HTR-8/SVneo (cell line): ENCODE measurements around the gene MYCBP.

ENCODE experiments used
- DNase-seq: peaks from one replicate; pipeline ENCODE4 v3.0.0; 2011; ENCODE audit warnings: low spot score, mixed read lengths; ENCODE audit not compliant: insufficient read length
- FAIRE-seq: peaks from 2 replicates; lab custom pipeline; 2011; peaks lifted over from hg19 to GRCh38; lab: Jason Lieb, UNC

MYCBP gene

DNA sequence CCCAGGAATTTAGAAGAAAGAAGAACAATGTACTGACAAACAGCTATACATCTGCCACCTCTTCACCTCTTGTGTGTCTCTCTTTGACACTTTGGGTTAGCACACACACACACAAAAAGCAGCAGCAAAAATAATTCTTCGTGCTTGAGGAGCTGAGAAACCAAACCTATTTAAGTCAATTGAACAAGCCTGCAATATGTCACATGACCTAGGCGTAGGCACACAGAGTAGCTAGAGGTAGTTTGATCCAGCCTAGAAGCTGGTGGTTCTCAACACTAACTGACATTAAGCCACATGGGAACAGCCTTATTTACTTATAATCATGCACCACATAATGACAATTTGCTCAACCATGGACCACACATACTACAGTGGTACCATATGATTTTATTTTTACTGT is 45.8 kb downstream of the MYCBP start:
- DNase-seq (no peak), FAIRE-seq (no peak)

- FAIRE-seq, result no peak
Observed at GRCh38 chr1:38826886-38827285, 46.3 kb downstream of the MYCBP start.

DNA sequence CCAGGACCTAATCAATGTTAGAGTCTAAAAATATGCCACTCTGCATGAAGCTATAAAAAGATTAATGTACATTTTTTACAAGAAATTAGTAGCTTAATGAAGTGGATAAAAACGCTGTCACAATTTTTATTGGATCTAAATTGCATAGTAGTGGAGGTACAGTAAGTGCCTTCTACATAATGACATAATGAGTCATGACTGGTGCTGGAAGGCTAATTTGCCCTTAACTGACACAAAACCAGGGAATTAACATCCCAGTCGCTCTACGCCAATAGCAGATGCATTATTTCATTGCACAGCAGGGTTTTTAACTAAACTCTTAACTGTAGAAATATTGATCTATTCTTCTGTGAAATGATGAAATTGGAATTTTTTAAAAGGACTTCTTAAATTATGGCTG is 46.9 kb downstream of the MYCBP start:
- no peak for FAIRE-seq
- no peak for DNase-seq

More at GRCh38 chr1:38826886-38827285, 46.3 kb downstream of the MYCBP start:
- no peak for DNase-seq

DNA sequence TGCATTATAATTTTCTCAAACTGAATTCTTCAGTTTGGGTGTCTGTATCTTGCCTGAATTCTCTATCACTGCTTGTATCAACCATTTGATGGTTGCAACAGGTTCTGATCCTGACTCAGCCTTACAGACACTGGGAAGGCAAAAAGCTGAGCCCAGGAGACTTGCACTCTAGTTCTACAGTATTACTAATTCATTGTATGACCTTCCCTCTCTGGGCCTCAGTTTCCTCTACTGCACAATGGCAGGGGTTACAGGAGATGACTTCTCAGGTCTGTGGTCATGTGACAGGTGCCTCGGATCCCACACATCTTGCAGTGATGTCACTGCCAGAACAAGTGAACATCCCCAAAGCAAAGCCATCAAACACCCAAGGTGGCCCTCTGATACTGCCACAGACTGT is 52.3 kb downstream of the MYCBP start:
- FAIRE-seq, result no peak
- no peak for DNase-seq

- FAIRE-seq (no peak), DNase-seq (no peak)
Observed at GRCh38 chr1:38819516-38819915, 53.6 kb downstream of the MYCBP start.

DNA sequence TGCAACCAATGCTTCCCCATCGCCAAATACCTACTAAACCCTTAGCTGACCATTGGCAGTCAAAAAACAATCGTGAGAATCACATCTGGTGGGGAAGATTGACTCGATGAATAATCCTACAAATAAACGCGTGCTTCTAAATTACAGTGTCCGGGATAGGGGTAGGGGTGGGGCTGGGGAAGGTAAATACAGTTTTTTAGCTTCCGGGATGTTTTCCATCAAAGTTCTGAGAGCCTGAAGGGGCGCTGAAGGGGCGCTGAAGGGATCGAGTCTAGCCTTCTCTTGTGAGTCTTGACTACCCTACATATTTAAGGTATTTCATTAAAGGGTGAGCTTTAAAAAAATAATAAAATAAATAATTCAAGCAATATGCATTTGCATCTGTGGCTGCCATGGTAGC is 54.1 kb downstream of the MYCBP start:
- DNase-seq, result no peak
- FAIRE-seq, result no peak

GRCh38 chr1:38818175-38818976 is 54.8 kb downstream of the MYCBP start:
- FAIRE-seq (no peak), DNase-seq (peak; percentile 53)

DNA sequence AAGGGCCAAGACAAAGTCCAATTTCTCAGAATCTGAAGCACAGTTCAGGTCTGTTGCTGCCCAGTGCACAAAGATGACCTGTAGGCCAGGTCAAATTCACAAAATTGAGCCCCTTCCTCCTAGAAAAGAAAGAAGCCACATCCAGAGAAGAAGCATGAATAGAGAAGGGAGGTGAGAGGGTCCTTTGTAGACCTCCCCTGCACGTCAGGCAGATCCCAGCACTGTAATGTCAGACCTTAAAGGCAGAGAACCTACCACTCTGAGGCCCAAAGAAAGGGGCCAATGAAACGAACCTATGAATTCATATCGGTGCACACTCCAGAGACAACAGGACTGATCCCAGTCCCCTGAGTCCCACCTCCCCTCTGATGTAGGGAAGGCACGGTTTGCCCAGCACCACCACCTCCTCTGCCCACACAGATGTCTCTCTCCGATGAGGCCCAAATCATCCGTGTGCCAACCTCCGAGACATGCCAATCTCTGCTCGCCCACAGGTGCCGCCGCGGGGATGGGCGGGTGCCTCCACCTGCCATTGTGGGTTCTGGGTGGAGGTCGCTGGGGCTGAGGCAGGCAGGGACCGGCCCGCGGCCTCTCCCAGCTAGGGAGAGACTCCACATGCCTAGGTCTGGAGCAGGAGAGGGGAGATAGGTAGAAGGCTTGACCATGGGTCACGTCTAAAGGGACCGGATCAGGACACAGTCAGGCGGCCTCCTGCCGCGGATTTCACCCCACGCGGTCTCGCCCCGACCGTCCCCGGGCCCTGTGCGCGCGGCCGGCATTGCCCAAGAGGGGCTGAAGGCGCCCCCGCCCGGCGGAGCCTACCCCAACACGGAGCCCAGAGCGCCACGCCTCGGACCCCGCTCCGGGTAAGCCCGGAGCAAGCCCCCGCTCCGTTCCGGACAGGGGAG is 55.6 kb downstream of the MYCBP start:
- no peak for FAIRE-seq

GRCh38 chr1:38815903-38816627 is 57.1 kb downstream of the MYCBP start:
- DNase-seq (no peak), FAIRE-seq (no peak)

More for the DNA sequence above, 55.6 kb downstream of the MYCBP start:
- DNase-seq, result no peak

DNA sequence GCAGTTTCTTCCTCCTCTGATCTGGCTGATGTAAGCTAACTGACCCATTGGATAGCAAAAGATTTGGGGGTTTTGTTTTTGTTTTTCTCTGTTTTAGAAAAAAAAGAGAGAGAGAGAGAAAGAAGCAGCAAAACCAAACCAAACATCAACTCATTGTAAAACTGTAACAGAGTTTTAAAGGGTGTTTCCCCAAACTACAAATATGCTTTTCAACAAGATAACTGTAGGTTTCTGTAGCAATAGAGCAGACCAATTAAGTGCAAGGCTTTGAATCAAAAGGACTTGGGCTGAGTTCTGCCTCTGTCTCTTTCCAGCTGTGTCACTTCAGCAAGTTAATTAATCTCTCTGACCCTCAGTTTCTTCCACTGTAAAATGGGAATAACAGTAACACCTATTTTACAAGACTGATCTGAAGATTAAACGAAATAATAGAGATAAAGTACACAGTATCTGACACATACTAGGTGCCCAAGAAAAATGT is 58.1 kb downstream of the MYCBP start:
- FAIRE-seq (no peak), DNase-seq (no peak)

DNA sequence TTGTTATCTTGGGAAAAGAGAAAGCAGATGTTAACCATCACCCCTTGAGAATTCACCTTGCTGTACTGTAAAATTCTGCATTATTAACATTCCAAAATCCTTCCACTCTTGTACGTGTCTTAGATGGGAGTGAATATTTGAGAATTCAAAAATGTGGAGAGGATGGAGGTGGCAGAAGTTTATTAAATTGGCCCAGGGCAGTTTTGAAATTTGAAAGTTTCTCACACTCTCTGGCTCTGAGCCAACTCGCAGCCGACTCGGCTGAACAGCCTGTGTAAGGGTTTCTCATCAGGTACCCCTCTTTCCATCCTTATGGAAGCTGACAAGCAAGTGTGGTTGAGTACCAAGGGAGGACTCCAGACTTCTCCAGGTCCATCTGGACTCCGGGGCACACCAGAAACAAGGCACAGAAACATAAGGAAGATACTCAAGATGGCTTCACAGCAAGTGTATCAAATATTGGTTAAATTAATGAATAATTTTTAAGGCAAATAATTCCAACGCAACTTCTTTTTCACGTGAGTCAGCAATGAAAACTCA is 58.6 kb downstream of the MYCBP start:
- DNase-seq, result no peak
- FAIRE-seq, result no peak

GRCh38 chr1:38812981-38813380 is 60.2 kb downstream of the MYCBP start:
- DNase-seq (no peak), FAIRE-seq (no peak)
